ENCODE measurements around the gene EVX1. TPM values are rescaled to one million over a fixed set of nuclear protein-coding genes. Genes with fewer than 3 reads are reported as not detected.

The EVX1 gene
- not detected in 2 replicates for total RNA-seq

DNA sequence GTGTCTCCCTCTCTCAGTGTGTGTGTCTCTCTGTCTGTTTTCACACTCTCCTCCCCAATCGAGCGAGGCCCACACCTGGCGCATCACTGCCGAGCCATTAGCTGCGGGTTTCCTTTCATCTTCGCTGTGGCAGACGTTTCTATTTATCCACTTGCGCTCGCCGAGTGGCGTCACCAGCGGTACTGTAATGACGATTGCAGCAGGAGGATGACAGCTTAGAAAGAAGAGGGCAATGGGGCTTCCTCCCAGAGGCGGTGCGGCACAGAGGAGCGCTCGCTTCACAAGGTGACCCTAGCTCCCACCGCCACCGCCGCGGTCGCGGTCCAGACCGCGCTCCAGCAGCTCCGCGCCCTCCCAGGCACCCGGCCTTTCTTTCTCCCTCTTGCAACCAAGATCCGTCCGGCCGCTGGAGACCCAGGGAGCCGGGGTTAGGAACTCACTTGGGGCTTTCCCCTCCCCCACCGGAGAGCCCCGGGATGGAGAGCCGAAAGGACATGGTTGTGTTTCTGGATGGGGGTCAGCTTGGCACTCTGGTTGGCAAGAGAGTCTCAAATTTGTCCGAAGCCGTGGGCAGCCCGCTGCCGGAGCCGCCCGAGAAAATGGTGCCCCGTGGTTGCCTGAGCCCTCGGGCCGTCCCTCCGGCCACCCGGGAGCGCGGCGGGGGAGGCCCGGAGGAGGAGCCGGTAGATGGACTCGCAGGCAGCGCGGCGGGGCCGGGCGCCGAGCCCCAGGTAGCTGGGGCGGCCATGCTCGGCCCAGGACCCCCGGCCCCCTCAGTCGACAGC, at the start of gene EVX1:
EVX1 (plus strand) TSS at position 248 of the 785 bp plus-strand sequence; CDS start at position 477, 229 bp downstream.

DNA sequence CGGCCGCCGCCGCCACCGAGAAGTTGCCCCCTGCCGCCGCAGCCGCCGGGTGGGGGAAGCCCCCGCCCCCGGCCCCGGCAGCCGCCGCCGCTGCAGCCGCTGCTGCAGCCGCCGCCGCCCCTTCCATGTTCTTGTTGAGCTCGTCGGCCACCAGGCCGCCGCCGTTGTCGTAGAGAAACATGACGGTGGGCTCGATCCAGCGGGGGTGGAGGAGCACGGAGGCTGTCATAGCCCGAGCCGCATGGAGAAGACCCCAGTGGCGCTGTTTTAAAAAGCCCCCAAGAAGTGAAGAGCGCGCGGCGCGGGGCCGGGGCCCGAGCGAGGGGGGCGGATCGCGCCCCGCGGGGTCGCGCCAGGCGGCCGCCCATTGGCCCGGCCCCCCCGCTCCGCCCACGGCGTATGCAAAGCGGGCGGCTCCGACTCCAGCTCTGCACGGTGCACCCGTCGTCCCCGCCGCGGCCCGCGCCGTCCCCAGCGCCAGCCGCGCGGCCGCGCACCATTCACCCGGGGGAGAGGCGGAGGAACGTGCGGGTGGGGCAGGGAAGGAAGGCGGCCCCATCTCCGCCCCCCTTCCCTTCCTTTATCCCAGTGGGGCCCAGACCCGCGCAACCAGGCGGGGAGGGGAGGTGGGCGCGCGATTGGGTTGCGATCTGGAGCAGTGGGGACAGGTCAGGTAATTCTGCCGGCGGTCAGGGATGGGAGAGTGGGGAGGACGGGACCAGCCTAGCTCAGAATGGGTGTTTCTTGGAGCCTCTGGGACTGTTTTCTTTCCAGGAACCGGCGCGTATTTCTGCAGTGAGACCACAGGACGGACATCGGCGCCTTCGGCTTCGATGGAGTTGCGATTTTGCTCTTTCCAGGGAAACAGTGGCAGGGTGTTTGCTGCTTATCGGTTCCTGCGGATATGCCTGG, 42.5 kb upstream of the EVX1 start, which contains the start of gene HOXA13:
HOXA13 (minus strand) TSS at position 243 of the 912 bp plus-strand sequence; CDS start at position 229, 14 bp downstream.

Other genes starting within 250 kb of the EVX1 start
- 2.3 and 3.0 TPM in 2 replicates for gene HOXA1, start 146.8 kb upstream of the EVX1 start, total RNA-seq
- gene HOXA2, start 140.1 kb upstream of the EVX1 start, total RNA-seq: 1.1 and 1.7 TPM in 2 replicates
- gene HOXA4, start 112.0 kb upstream of the EVX1 start, total RNA-seq: 6.2 and 8.8 TPM in 2 replicates
- 13.8 and 15.3 TPM in 2 replicates for gene HOXA5, start 99.1 kb upstream of the EVX1 start, total RNA-seq
- 4.0 and 6.5 TPM in 2 replicates for gene HOXA6, start 95.0 kb upstream of the EVX1 start, total RNA-seq
- 11.0 and 11.1 TPM in 2 replicates for gene HOXA3, start 90.2 kb upstream of the EVX1 start, total RNA-seq
- gene HOXA7, start 86.1 kb upstream of the EVX1 start, total RNA-seq: 11.9 and 13.6 TPM in 2 replicates
- gene HOXA9, start 77.3 kb upstream of the EVX1 start, total RNA-seq: 16.2 and 24.6 TPM in 2 replicates
- 6.5 and 11.7 TPM in 2 replicates for gene HOXA10, start 68.5 kb upstream of the EVX1 start, total RNA-seq
- gene HOXA11, start 57.6 kb upstream of the EVX1 start, total RNA-seq: 3.1 and 4.0 TPM in 2 replicates
- not detected in 2 replicates for gene HOXA13, start 42.7 kb upstream of the EVX1 start, total RNA-seq

Data from mammary microvascular endothelial cell (primary cell).